Measurements from ENCODE around the gene SRRM2. TPM values are rescaled to one million over a fixed set of nuclear protein-coding genes. Genes with fewer than 3 reads are reported as not detected.

SRRM2 gene
- total and polyA plus RNA-seq, 5 donors from 2014 or later = 29.8 to 1,344 (median 38.6) TPM

Other genes with a start within 250 kb of the SRRM2 start
- gene ATP6V0C, start 238.7 kb upstream of the SRRM2 start, total RNA-seq = 188 TPM
- 10 to 100 TPM; 62.1 to 83.4 (median 68.6) TPM for gene ATP6V0C, start 238.7 kb upstream of the SRRM2 start, polyA plus RNA-seq
- 239 TPM for gene AMDHD2, start 232.3 kb upstream of the SRRM2 start, total RNA-seq
- gene AMDHD2, start 232.3 kb upstream of the SRRM2 start, polyA plus RNA-seq = 10 to 100 TPM; 18.3 to 19.5 (median 18.7) TPM
- 0.27 TPM for gene CEMP1, start 221.2 kb upstream of the SRRM2 start, total RNA-seq
- 1 to 10 TPM; 3.0 to 3.8 (median 3.7) TPM for gene CEMP1, start 221.2 kb upstream of the SRRM2 start, polyA plus RNA-seq
- 57.4 TPM for gene PDPK1, start 214.6 kb upstream of the SRRM2 start, total RNA-seq
- gene PDPK1, start 214.6 kb upstream of the SRRM2 start, polyA plus RNA-seq = 10 to 100 TPM; 28.0 to 33.7 (median 30.2) TPM
- gene KCTD5, start 70.1 kb upstream of the SRRM2 start, total RNA-seq = 24.1 TPM
- gene KCTD5, start 70.1 kb upstream of the SRRM2 start, polyA plus RNA-seq = 10 to 100 TPM; 17.5 to 26.4 (median 21.9) TPM
- gene PRSS27, start 32.4 kb upstream of the SRRM2 start, total RNA-seq = 0.81 TPM
- gene PRSS27, start 32.4 kb upstream of the SRRM2 start, polyA plus RNA-seq = under 1 TPM in 2 of 4 donors, not detected in 2; 0.13 to 0.14 TPM
- 96.5 TPM for gene ELOB, start 24.6 kb downstream of the SRRM2 start, total RNA-seq
- gene ELOB, start 24.6 kb downstream of the SRRM2 start, polyA plus RNA-seq = 100 to 1,000 TPM; 250 to 359 (median 297) TPM
- gene PRSS33, start 34.9 kb downstream of the SRRM2 start, total RNA-seq = not detected
- not detected for gene PRSS33, start 34.9 kb downstream of the SRRM2 start, polyA plus RNA-seq
- gene PRSS41, start 45.8 kb downstream of the SRRM2 start, total RNA-seq = not detected
- gene PRSS41, start 45.8 kb downstream of the SRRM2 start, polyA plus RNA-seq = not detected
- not detected for gene PRSS21, start 64.6 kb downstream of the SRRM2 start, total RNA-seq
- gene PRSS21, start 64.6 kb downstream of the SRRM2 start, polyA plus RNA-seq = 1 to 10 TPM in 3 of 4 donors, under 1 TPM in 1; 0.43 to 8.4 (median 4.1) TPM
- gene ZG16B, start 77.7 kb downstream of the SRRM2 start, total RNA-seq = not detected
- gene ZG16B, start 77.7 kb downstream of the SRRM2 start, polyA plus RNA-seq = 1 to 10 TPM in 2 of 4 donors, under 1 TPM in 2; 0.60 to 2.4 (median 1.4) TPM
- not detected for gene PRSS22, start 105.5 kb downstream of the SRRM2 start, total RNA-seq
- not detected for gene PRSS22, start 105.5 kb downstream of the SRRM2 start, polyA plus RNA-seq
- gene FLYWCH2, start 130.6 kb downstream of the SRRM2 start, total RNA-seq = 12.8 TPM
- 10 to 100 TPM; 14.8 to 27.1 (median 18.3) TPM for gene FLYWCH2, start 130.6 kb downstream of the SRRM2 start, polyA plus RNA-seq
- 74.8 TPM for gene FLYWCH1, start 159.3 kb downstream of the SRRM2 start, total RNA-seq
- 10 to 100 TPM in 3 of 4 donors, 1 to 10 TPM in 1; 6.6 to 13.7 (median 12.7) TPM for gene FLYWCH1, start 159.3 kb downstream of the SRRM2 start, polyA plus RNA-seq
- gene KREMEN2, start 211.6 kb downstream of the SRRM2 start, total RNA-seq = not detected
- not detected for gene KREMEN2, start 211.6 kb downstream of the SRRM2 start, polyA plus RNA-seq
- gene PAQR4, start 216.7 kb downstream of the SRRM2 start, total RNA-seq = 5.6 TPM
- gene PAQR4, start 216.7 kb downstream of the SRRM2 start, polyA plus RNA-seq = 1 to 10 TPM; 2.2 to 8.0 (median 4.4) TPM
- gene PKMYT1, start 227.8 kb downstream of the SRRM2 start, total RNA-seq = 5.7 TPM
- gene PKMYT1, start 227.8 kb downstream of the SRRM2 start, polyA plus RNA-seq = 1 to 10 TPM; 1.5 to 7.2 (median 2.3) TPM

Data from CD4-positive, CD25-positive, alpha-beta regulatory T cell (primary cell).